Measurements from ENCODE around the gene RAPGEF5.
"Not testable (repeated sequence)": the region's sequence is repeated elsewhere in the genome, so short reads cannot be mapped to it uniquely, and the experiment has no call there.

The RAPGEF5 gene

DNA sequence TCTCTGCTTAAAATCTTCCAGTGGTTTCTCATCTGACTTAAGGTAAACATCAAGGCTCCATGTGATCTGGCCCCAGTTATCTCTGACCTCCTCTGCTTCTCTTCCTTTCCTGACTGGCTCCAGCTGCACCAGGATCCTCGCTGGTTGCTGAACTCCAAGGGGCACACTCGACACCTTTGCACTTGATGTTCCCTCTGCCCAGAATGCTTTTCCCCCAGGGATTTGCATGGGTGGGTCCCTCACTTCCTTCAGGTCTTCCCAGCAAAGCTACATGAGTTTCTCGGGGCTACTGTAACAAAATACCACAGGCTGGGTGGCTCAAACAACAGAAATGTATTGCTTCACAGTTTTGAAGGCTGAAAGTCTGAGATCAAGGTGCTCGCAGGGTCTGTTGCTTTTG is 245.3 kb downstream of the RAPGEF5 start:
- Histone ChIP-seq H3K36me3 (ENCODE audit: control insufficient read depth in 1 of 2, insufficient read depth in 2 of 2, low read length in 2 of 2) (no peaks in the 10 kb centered on the region), H3K27me3 (ENCODE audit: low read depth, low read length) (no peaks in the 10 kb centered on the region), H3K4me1 (ENCODE audit: control insufficient read depth in 1 of 2, insufficient read depth in 2 of 2, low read length in 2 of 2) (peaks cover 0 to 6% of the 10 kb centered on the region in 2 donors), H3K9me3 (ENCODE audit: control insufficient read depth in 1 of 2, low read length in 2 of 2) (no peaks in the 10 kb centered on the region), H3K27ac (ENCODE audit: low read length) (no peak overlapping the region), H3K4me3 (ENCODE audit: low read depth in 1 of 2, low read length in 2 of 2) (no peak overlapping the region)

DNA sequence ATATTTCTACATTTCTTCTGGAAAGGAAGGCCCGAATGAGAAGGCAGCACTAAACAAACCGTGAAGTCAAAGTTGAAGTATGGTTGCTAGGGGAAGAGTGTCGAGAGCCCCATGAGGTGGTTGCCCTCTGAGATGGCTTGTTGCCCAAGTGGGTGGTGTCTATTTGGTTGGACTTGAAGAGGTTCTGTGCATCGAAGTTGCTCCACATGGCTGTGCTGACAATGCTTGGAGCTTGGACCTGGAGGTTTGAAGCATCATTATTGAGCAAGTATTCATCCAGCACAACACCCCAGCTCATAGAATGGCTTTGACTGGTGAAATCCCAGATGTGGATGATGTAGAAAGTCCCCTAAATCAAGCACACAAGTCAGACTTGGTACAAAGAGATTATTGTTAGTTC is 246.1 kb downstream of the RAPGEF5 start:
- H3K27ac ChIP-seq (ENCODE audit: low read length), result no peak overlapping the region
- no peak overlapping the region for H3K4me3 ChIP-seq (ENCODE audit: low read depth in 1 of 2, low read length in 2 of 2)
- H3K27me3 ChIP-seq (ENCODE audit: low read depth, low read length), result no peaks in the 10 kb centered on the region
- H3K9me3 ChIP-seq (ENCODE audit: control insufficient read depth in 1 of 2, low read length in 2 of 2), result no peaks in the 10 kb centered on the region
- no peaks in the 10 kb centered on the region for H3K36me3 ChIP-seq (ENCODE audit: control insufficient read depth in 1 of 2, insufficient read depth in 2 of 2, low read length in 2 of 2)
- H3K4me1 ChIP-seq (ENCODE audit: control insufficient read depth in 1 of 2, insufficient read depth in 2 of 2, low read length in 2 of 2), result peaks cover 0 to 6% of the 10 kb centered on the region in 2 donors

DNA sequence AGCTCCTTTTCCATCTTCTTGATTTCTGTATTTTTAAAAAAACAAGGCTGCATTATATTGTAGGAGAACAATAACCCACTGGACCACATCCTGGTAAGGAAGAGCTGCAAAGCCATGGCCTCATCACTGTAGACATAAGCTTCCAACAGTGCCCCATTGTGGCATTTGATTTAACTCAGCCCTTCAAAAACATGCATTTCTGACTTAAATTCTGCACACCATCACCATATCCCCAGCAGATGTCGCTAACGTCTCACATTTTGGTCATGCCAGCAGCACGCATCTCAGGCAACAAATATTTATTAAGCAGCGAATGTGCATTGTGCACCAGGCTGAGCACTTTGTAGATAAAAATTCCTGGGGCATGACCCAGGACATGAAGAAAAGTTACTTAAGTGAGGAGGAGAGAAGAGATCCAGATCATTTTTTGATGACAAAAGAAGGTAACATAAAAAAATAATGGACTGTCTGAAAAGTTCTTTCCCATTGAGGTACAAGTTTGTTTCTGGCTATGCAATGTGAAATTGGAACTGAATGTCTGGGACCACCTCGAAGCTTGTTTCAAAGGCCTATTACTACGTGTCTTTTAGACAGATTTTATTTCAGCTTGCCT is 246.6 kb downstream of the RAPGEF5 start:
- Histone ChIP-seq H3K4me3 (ENCODE audit: low read depth in 1 of 2, low read length in 2 of 2) (no peak overlapping the region), H3K36me3 (ENCODE audit: control insufficient read depth in 1 of 2, insufficient read depth in 2 of 2, low read length in 2 of 2) (no peaks in the 10 kb centered on the region), H3K9me3 (ENCODE audit: control insufficient read depth in 1 of 2, low read length in 2 of 2) (no peaks in the 10 kb centered on the region), H3K4me1 (ENCODE audit: control insufficient read depth in 1 of 2, insufficient read depth in 2 of 2, low read length in 2 of 2) (peaks cover 0 to 6% of the 10 kb centered on the region in 2 donors), H3K27ac (ENCODE audit: low read length) (no peak overlapping the region), H3K27me3 (ENCODE audit: low read depth, low read length) (no peaks in the 10 kb centered on the region)

DNA sequence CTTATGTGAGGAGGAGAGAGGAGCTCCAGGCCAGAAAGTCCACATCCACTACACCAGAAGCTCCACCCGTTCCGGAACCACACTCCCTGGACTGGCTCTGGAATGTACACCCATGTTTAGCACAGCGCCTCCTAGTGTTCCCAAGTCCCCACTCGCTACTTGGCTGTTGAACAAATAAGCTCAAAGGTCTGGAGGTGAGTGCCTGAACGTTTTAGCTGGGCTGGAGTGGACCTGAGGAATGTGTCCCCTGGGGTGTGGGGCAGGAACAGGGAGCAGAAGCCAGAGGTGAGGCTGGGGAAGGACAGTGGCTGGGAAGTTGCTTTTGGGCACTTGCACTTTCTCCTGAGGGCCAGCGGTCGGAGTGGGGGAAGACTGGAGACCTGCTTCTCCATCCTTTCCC is 247.2 kb downstream of the RAPGEF5 start:
- Histone ChIP-seq H3K36me3 (ENCODE audit: control insufficient read depth in 1 of 2, insufficient read depth in 2 of 2, low read length in 2 of 2) (no peaks in the 10 kb centered on the region), H3K4me1 (ENCODE audit: control insufficient read depth in 1 of 2, insufficient read depth in 2 of 2, low read length in 2 of 2) (peaks cover 0 to 6% of the 10 kb centered on the region in 2 donors), H3K4me3 (ENCODE audit: low read depth in 1 of 2, low read length in 2 of 2) (no peak overlapping the region), H3K9me3 (ENCODE audit: control insufficient read depth in 1 of 2, low read length in 2 of 2) (no peaks in the 10 kb centered on the region), H3K27me3 (ENCODE audit: low read depth, low read length) (no peaks in the 10 kb centered on the region), H3K27ac (ENCODE audit: low read length) (no peak overlapping the region)

DNA sequence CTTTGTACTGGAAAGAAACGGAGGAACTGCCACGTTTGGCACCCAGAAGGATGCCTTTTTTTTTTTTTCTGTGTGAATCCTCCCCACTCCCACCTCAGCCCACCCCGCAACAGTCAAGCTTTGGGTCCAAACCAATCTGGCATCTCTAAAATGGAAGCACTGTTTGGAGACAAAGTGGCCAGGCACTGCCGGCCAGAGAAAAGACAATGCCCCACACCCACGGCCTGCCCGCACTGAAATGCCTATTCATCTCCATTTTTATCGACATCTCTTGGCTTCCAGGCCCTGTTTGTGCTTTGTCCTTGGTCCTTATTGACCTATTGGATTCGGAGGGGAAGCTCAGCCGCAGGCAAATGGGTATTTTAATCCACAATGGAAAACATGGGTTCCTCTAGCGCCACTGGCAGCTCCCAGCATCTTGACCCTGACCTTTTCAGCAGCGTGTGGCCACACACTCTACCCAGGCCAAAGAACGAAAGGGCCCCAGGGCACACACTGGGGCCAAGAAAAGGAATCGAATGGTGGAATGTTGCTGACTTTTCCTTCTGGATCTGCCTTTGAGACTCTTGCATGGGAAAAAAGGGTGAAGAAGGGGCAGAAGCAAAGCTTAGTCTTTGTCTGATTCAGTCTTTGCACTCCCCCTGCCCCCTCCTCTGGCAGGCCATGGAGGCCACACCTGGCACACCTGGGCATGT is 248.7 kb downstream of the RAPGEF5 start:
- no peaks in the 10 kb centered on the region for H3K9me3 ChIP-seq (ENCODE audit: control insufficient read depth in 1 of 2, low read length in 2 of 2)
- H3K36me3 ChIP-seq (ENCODE audit: control insufficient read depth in 1 of 2, insufficient read depth in 2 of 2, low read length in 2 of 2), result no peaks in the 10 kb centered on the region
- no peaks in the 10 kb centered on the region for H3K27me3 ChIP-seq (ENCODE audit: low read depth, low read length)
- H3K4me3 ChIP-seq (ENCODE audit: low read depth in 1 of 2, low read length in 2 of 2), result no peak overlapping the region
- H3K27ac ChIP-seq (ENCODE audit: low read length), result no peak overlapping the region
- H3K4me1 ChIP-seq (ENCODE audit: control insufficient read depth in 1 of 2, insufficient read depth in 2 of 2, low read length in 2 of 2), result peaks cover 0 to 6% of the 10 kb centered on the region in 2 donors

DNA sequence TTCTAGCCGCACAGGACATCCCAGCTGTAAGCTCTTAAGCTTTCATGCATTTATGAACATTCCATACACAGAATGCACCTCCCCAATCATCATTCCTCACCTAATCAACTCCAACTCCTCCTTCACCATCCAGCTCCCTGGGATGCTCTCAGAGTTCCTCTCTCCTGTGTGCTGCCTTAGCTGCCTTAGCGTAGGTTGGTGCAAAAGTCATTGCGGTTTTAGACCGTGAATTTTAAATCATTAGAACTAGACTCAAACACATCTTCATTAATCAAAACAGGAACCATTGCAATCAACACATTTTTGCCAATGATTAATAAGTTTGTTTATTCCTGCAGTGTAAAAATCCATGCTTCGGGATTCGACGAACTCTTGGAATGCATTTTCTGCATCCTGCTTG is 251.4 kb downstream of the RAPGEF5 start:
- no peak overlapping the region for H3K27ac ChIP-seq (ENCODE audit: low read length)
- H3K36me3 ChIP-seq (ENCODE audit: control insufficient read depth in 1 of 2, insufficient read depth in 2 of 2, low read length in 2 of 2), result no peaks in the 10 kb centered on the region
- H3K4me1 ChIP-seq (ENCODE audit: control insufficient read depth in 1 of 2, insufficient read depth in 2 of 2, low read length in 2 of 2), result peaks cover 0 to 6% of the 10 kb centered on the region in 2 donors
- no peaks in the 10 kb centered on the region for H3K27me3 ChIP-seq (ENCODE audit: low read depth, low read length)
- H3K4me3 ChIP-seq (ENCODE audit: low read depth in 1 of 2, low read length in 2 of 2), result no peak overlapping the region
- H3K9me3 ChIP-seq (ENCODE audit: control insufficient read depth in 1 of 2, low read length in 2 of 2), result no peaks in the 10 kb centered on the region

DNA sequence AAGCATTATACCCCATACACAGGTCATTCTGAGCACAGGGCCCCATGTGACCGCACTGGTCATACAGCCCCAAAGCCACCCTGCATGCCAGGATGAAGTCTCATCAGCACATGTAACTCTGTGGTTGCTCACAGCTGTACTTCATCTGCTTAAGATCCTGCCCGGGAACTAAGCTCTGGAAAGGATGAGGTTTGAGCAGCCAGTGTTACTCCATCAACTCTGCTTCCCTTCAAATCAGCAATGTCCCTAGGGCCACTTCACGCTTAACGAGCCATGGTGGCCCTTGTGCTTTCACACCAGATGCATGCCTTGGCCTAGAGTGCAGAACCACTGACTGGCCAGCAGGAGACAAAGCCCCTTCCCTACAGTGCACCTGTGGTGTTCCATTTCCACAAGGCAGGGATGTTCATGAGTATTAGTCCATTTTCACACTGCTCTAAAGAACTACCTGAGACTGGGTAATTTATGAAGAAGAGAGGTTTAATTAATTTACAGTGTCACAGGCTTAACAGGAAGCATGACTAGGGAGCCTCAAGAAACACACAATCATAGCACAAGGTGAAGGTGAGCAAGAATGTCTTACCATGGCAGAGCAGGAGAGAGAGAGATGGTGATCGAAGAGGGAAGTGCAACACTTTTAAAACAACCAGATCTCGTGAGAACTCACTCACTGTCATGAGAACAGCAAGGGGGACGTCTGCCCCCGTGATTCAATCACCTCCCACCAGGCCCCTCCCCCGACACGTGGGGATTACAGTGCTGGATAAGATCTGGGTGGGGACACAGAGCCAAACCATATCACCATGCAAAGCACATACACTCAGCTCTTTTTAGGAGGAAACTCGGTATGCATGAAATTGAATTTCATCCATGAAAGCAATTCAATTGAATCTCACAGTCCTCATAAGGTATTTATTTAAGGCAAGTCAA is 262.3 kb downstream of the RAPGEF5 start:
- no peaks in the 10 kb centered on the region for H3K27me3 ChIP-seq (ENCODE audit: low read depth, low read length)
- no peaks in the 10 kb centered on the region for H3K36me3 ChIP-seq (ENCODE audit: control insufficient read depth in 1 of 2, insufficient read depth in 2 of 2, low read length in 2 of 2)
- peaks cover 0 to 8% of the 10 kb centered on the region in 2 donors for H3K4me1 ChIP-seq (ENCODE audit: control insufficient read depth in 1 of 2, insufficient read depth in 2 of 2, low read length in 2 of 2)
- no peaks in the 10 kb centered on the region for H3K9me3 ChIP-seq (ENCODE audit: control insufficient read depth in 1 of 2, low read length in 2 of 2)
- H3K4me3 ChIP-seq (ENCODE audit: low read depth in 1 of 2, low read length in 2 of 2), result no peak overlapping the region
- no peak overlapping the region for H3K27ac ChIP-seq (ENCODE audit: low read length)

DNA sequence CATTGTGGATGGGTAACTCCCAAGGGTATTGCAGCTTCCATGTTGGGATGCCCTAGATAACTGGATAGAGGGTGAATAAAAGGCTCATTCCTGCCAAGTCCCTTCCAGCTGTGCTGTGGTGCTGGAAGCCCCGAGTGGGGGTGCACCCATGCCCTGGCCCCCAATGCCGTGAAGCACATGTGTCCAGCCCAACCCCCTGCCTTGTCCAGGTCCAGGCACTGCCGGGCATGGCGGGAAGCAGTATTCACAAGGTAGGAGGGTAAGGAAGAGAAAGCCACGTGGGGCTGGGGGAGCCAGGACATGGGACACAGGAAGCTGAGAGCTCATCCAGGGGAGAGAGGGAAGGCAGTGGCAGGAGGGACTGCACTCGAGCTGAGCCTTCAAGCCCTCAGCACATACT is 263.0 kb downstream of the RAPGEF5 start:
- Histone ChIP-seq H3K27me3 (ENCODE audit: low read depth, low read length) (no peaks in the 10 kb centered on the region), H3K4me1 (ENCODE audit: control insufficient read depth in 1 of 2, insufficient read depth in 2 of 2, low read length in 2 of 2) (peaks cover 0 to 8% of the 10 kb centered on the region in 2 donors), H3K36me3 (ENCODE audit: control insufficient read depth in 1 of 2, insufficient read depth in 2 of 2, low read length in 2 of 2) (no peaks in the 10 kb centered on the region), H3K9me3 (ENCODE audit: control insufficient read depth in 1 of 2, low read length in 2 of 2) (no peaks in the 10 kb centered on the region), H3K4me3 (ENCODE audit: low read depth in 1 of 2, low read length in 2 of 2) (no peak overlapping the region), H3K27ac (ENCODE audit: low read length) (no peak overlapping the region)

DNA sequence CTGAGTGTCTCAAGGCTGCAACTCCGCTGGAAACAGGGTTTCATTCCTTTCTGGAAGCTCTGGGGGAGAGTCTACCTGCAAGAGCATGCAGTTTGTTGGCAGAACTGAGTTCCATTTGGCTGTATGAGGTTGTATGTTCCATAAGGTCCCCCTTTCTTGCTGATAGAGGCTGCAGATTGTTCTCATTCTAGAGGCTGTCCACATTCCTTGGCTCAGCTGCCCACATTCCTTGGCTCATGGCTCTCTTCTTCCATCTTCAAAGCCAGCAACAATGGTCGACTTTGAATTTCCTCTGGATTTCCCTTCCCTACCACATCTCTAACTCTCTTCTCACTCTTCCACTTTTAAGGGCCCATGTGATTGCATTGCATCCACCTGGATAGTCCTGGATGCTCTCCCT is 264.0 kb downstream of the RAPGEF5 start:
- Histone ChIP-seq H3K4me1 (ENCODE audit: control insufficient read depth in 1 of 2, insufficient read depth in 2 of 2, low read length in 2 of 2) (peaks cover 0 to 8% of the 10 kb centered on the region in 2 donors), H3K4me3 (ENCODE audit: low read depth in 1 of 2, low read length in 2 of 2) (no peak overlapping the region), H3K27ac (ENCODE audit: low read length) (no peak overlapping the region), H3K36me3 (ENCODE audit: control insufficient read depth in 1 of 2, insufficient read depth in 2 of 2, low read length in 2 of 2) (no peaks in the 10 kb centered on the region), H3K27me3 (ENCODE audit: low read depth, low read length) (no peaks in the 10 kb centered on the region), H3K9me3 (ENCODE audit: control insufficient read depth in 1 of 2, low read length in 2 of 2) (no peaks in the 10 kb centered on the region)

DNA sequence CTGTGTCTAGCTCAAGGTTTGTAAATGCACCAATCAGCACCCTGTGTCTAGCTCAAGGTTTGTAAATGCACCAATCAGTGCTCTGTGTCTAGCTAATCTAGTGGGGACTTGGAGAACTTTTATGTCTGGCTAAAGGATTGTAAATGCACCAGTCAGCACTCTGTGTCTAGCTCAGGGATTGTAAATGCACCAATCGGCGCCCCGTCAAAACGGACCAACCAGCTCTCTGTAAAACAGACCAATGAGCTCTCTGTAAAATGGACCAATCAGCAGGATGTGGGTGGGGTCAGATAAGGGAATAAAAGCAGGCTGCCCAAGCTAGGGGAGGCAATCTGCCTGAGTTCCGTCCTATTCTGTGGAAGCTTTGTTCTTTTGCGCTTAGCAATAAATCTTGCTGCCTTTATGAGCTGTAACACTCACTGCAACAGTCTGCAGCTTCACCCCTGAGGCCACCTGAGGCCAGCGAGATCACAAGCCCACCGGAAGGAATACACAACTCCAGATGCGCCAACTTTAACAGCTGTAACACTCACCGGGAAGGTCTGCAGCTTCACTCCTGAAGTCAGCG is 265.9 kb downstream of the RAPGEF5 start:
- not testable (repeated sequence) for H3K27ac ChIP-seq (ENCODE audit: low read length); H3K27me3 ChIP-seq (ENCODE audit: low read depth, low read length); H3K4me1 ChIP-seq (ENCODE audit: control insufficient read depth in 1 of 2, insufficient read depth in 2 of 2, low read length in 2 of 2); H3K4me3 ChIP-seq (ENCODE audit: low read depth in 1 of 2, low read length in 2 of 2); H3K36me3 ChIP-seq (ENCODE audit: control insufficient read depth in 1 of 2, insufficient read depth in 2 of 2, low read length in 2 of 2); H3K9me3 ChIP-seq (ENCODE audit: control insufficient read depth in 1 of 2, low read length in 2 of 2)

DNA sequence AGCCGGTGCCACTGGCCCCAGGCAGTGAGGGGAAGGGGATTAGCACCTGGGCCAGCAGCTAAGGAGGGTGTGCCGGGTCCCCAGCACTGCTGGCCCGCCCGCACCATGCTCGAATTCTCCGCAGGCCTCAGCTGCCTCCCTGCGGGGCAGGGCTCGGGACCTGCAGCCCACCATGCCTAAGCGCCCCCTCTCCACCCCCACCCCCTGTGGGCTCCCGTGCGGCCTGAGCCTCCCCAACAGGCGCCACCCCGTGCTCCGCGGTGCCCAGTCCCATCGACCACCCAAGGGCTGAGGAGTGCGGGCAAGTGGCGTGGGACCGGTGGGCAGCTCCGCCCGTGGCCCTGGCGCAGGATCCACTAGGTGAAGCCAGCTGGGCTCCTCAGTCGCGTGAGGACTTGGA is 266.4 kb downstream of the RAPGEF5 start:
- H3K27ac ChIP-seq (ENCODE audit: low read length), result no peak overlapping the region
- H3K4me1 ChIP-seq (ENCODE audit: control insufficient read depth in 1 of 2, insufficient read depth in 2 of 2, low read length in 2 of 2), result peaks cover 0 to 8% of the 10 kb centered on the region in 2 donors
- no peak overlapping the region for H3K4me3 ChIP-seq (ENCODE audit: low read depth in 1 of 2, low read length in 2 of 2)
- no peaks in the 10 kb centered on the region for H3K27me3 ChIP-seq (ENCODE audit: low read depth, low read length)
- H3K36me3 ChIP-seq (ENCODE audit: control insufficient read depth in 1 of 2, insufficient read depth in 2 of 2, low read length in 2 of 2), result no peaks in the 10 kb centered on the region
- no peaks in the 10 kb centered on the region for H3K9me3 ChIP-seq (ENCODE audit: control insufficient read depth in 1 of 2, low read length in 2 of 2)

All from muscle layer of duodenum (tissue), 2 donors.